C1 segment of cervical spinal cord (tissue), 14 donors: ENCODE data around the gene NUDT4B.
"Not testable (repeated sequence)": the region's sequence is repeated elsewhere in the genome, so short reads cannot be mapped to it uniquely, and the experiment has no call there.

Experiments used
- DNase-seq, 14 donors: peaks; one replicate each; lab custom pipeline; 2025; lab: John Stamatoyannopoulos, UW

NUDT4B gene

GRCh38 chr1:148748563-148749334, at the start of gene NUDT4B:
Gene NUDT4B, plus strand, starts transcription at chr1:148748774. Its CDS starts 179 bp downstream, at chr1:148748953.
- DNase-seq, result not testable (repeated sequence)

GRCh38 chr1:148699357-148699756, 49.2 kb upstream of the NUDT4B start:
- DNase-seq, result not testable (repeated sequence)

GRCh38 chr1:148702242-148702641, 46.3 kb upstream of the NUDT4B start:
- DNase-seq, result not testable (repeated sequence)

- DNase-seq, result not testable (repeated sequence)
Measured at GRCh38 chr1:148703973-148704591, 44.5 kb upstream of the NUDT4B start.

- not testable (repeated sequence) for DNase-seq
Measured at GRCh38 chr1:148705316-148705948, 43.1 kb upstream of the NUDT4B start.

GRCh38 chr1:148708779-148709333, 39.7 kb upstream of the NUDT4B start:
- not testable (repeated sequence) for DNase-seq

- DNase-seq, result not testable (repeated sequence)
Measured at GRCh38 chr1:148710772-148711523, 37.6 kb upstream of the NUDT4B start.

- not testable (repeated sequence) for DNase-seq
Measured at GRCh38 chr1:148712353-148712752, 36.2 kb upstream of the NUDT4B start.

GRCh38 chr1:148715518-148715917, 33.1 kb upstream of the NUDT4B start:
- DNase-seq, result not testable (repeated sequence)

GRCh38 chr1:148716966-148717520, 31.5 kb upstream of the NUDT4B start:
- not testable (repeated sequence) for DNase-seq

GRCh38 chr1:148720918-148721317, 27.7 kb upstream of the NUDT4B start:
- DNase-seq, result not testable (repeated sequence)

- DNase-seq, result not testable (repeated sequence)
Measured at GRCh38 chr1:148722758-148723157, 25.8 kb upstream of the NUDT4B start.

GRCh38 chr1:148723515-148723914, 25.1 kb upstream of the NUDT4B start:
- DNase-seq, result not testable (repeated sequence)

- DNase-seq, result not testable (repeated sequence)
Measured at GRCh38 chr1:148724872-148725271, 23.7 kb upstream of the NUDT4B start.

- not testable (repeated sequence) for DNase-seq
Measured at GRCh38 chr1:148727862-148728261, 20.7 kb upstream of the NUDT4B start.

- DNase-seq, result not testable (repeated sequence)
Measured at GRCh38 chr1:148729128-148729527, 19.4 kb upstream of the NUDT4B start.

GRCh38 chr1:148729541-148729940, 19.0 kb upstream of the NUDT4B start:
- DNase-seq, result not testable (repeated sequence)

GRCh38 chr1:148732277-148732676, 16.3 kb upstream of the NUDT4B start:
- not testable (repeated sequence) for DNase-seq

GRCh38 chr1:148733585-148734310, 14.8 kb upstream of the NUDT4B start:
- not testable (repeated sequence) for DNase-seq

GRCh38 chr1:148734311-148734662, 14.3 kb upstream of the NUDT4B start:
- not testable (repeated sequence) for DNase-seq
